Measurements from ENCODE around the gene RFC2.
"Not testable (repeated sequence)": the region's sequence is repeated elsewhere in the genome, so short reads cannot be mapped to it uniquely, and the experiment has no call there.

RFC2 gene

DNA sequence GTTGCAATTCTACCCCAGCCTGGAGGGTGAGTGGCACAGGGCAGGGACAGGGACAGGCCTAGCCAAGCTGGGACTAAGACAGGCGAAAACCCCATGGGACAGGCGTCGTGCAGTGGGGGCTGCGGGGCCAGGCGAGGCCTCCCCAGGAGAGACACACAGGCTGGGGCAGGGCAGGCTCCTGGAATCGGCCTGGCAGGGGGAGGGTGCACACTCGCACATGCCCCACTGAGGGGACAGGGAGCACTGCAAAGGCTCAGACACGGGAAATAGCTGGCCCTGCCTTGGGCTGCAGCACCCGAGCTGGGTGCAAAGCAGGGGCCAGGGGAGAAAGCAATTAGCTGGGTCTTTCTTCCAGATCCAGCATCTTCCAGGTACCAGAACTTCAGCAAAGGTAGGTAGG lies 34.0 kb downstream of the RFC2 start:
- no peak overlapping the region for H3K4me3 ChIP-seq (ENCODE audit: low read depth in 1 of 5, low read length in 5 of 5)
- H3K27me3 ChIP-seq (ENCODE audit: control insufficient read depth in 5 of 5, insufficient read depth in 4 of 5, low read length in 5 of 5) = peaks cover 0 to 7% (median 4%) of the 10 kb centered on the region in 5 donors
- H3K27ac ChIP-seq (ENCODE audit: low read depth, low read length) = no peak overlapping the region
- H3K4me1 ChIP-seq (ENCODE audit: control insufficient read depth in 5 of 5, insufficient read depth in 5 of 5, low read length in 5 of 5) = peaks cover 0 to 19% (median 7%) of the 10 kb centered on the region in 5 donors
- H3K9me3 ChIP-seq (ENCODE audit: control insufficient read depth in 5 of 5, low read length in 5 of 5) = peaks cover 0 to 4% (median 0%) of the 10 kb centered on the region in 5 donors
- no peak overlapping the region for H3K9ac ChIP-seq (ENCODE audit: low read length in 5 of 5)
- peaks cover 0 to 12% (median under 1%) of the 10 kb centered on the region in 5 donors for H3K36me3 ChIP-seq (ENCODE audit: control insufficient read depth in 5 of 5, insufficient read depth in 5 of 5, low read length in 5 of 5)

DNA sequence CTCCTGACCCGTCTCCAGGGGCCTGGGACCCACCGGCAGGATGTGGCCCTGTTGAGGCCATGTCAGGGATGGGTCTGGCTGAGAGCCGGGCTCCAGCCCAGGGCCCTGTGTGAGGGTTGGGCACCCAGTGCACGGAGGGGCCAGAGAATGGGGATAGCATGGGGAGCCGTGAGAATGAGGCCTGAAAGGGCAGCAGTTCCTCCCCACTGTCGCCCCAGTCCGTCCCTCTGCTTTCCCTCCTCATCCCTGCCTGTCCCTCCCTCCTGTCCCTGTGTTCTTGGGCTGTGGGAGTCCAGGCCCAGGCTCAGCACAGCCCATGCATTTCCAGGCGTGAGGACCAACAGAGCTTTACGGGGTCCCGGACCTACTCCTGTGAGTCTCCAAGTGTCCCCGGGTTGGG lies 34.8 kb downstream of the RFC2 start:
- Histone ChIP-seq H3K4me3 (ENCODE audit: low read depth in 1 of 5, low read length in 5 of 5) (no peak overlapping the region), H3K9ac (ENCODE audit: low read length in 5 of 5) (no peak overlapping the region), H3K27me3 (ENCODE audit: control insufficient read depth in 5 of 5, insufficient read depth in 4 of 5, low read length in 5 of 5) (peaks cover 0 to 7% (median 4%) of the 10 kb centered on the region in 5 donors), H3K27ac (ENCODE audit: low read depth, low read length) (no peak overlapping the region), H3K36me3 (ENCODE audit: control insufficient read depth in 5 of 5, insufficient read depth in 5 of 5, low read length in 5 of 5) (peaks cover 0 to 9% (median 0%) of the 10 kb centered on the region in 5 donors), H3K9me3 (ENCODE audit: control insufficient read depth in 5 of 5, low read length in 5 of 5) (peaks cover 0 to 4% (median 0%) of the 10 kb centered on the region in 5 donors), H3K4me1 (ENCODE audit: control insufficient read depth in 5 of 5, insufficient read depth in 5 of 5, low read length in 5 of 5) (peaks cover 0 to 19% (median 7%) of the 10 kb centered on the region in 5 donors)

DNA sequence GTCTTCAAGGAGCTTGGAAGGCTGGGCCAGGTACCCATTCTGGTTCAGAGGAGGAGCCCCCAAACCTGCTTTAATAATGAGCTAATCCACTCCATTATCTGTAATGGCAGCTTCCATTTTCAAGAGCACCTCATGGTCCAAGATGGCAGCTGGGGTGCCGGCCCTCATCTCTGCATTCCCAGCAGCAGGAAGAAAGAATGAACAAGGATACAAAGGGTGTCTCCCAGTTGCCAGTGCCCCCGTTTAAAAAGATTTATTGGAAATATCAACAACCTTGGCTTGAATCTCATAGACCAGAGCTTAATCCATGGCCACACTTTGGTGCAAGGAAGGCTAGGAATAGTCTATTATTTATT lies 35.9 kb downstream of the RFC2 start:
- no peak overlapping the region for H3K4me3 ChIP-seq (ENCODE audit: low read depth in 1 of 5, low read length in 5 of 5)
- no peaks in the 10 kb centered on the region for H3K36me3 ChIP-seq (ENCODE audit: control insufficient read depth in 5 of 5, insufficient read depth in 5 of 5, low read length in 5 of 5)
- peaks cover 0 to 7% (median 4%) of the 10 kb centered on the region in 5 donors for H3K27me3 ChIP-seq (ENCODE audit: control insufficient read depth in 5 of 5, insufficient read depth in 4 of 5, low read length in 5 of 5)
- H3K27ac ChIP-seq (ENCODE audit: low read depth, low read length) = no peak overlapping the region
- peaks cover 0 to 19% (median 7%) of the 10 kb centered on the region in 5 donors for H3K4me1 ChIP-seq (ENCODE audit: control insufficient read depth in 5 of 5, insufficient read depth in 5 of 5, low read length in 5 of 5)
- no peak overlapping the region for H3K9ac ChIP-seq (ENCODE audit: low read length in 5 of 5)
- peaks cover 0 to 4% (median 0%) of the 10 kb centered on the region in 5 donors for H3K9me3 ChIP-seq (ENCODE audit: control insufficient read depth in 5 of 5, low read length in 5 of 5)

DNA sequence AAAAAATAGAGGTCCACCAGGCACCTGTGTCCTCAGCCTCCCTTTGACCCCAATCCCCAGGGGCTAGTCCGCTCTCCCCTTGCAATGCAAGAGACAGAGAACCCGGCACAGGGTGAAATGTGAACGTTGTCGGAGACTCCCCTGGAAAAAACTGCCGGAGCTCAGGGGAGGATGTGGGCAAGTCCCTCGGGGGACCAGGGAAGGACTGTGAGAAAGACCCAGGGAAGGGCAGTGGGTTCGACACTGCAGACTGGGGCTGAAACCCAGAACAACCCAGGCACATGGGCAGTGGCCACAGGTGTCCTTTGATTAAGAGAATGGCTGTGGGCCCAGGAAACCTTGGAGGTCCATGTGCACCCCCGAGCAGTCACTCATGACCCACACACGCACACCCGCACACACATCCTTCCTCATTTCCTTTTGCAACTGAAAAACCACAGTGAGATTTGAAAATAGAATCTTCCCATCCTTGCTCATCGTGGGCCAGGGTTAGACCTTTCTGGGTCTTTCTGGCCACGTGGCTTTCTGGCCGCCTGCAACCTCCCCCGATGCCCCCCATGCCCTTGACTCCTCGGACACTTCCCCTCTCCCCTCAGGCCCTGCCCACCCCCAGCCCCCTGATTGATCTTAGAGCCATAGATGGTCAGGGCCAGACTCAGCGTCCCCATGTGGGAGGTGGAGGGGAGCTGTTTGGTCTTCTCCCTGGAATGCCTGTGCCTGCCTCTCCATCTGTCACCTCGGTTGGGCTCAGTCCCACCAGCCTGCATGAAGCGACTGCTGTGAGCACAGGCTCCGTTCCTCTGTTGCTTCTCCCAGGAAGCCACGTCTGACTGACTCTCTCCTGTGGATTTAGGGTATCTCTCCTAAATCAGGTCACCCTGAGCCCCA lies 36.5 kb downstream of the RFC2 start:
- H3K9me3 ChIP-seq (ENCODE audit: control insufficient read depth in 5 of 5, low read length in 5 of 5) = peaks cover 0 to 4% (median 0%) of the 10 kb centered on the region in 5 donors
- peak overlapping the region in 1 of 5 donors; percentile 22 for H3K4me3 ChIP-seq (ENCODE audit: low read depth in 1 of 5, low read length in 5 of 5)
- no peak overlapping the region for H3K9ac ChIP-seq (ENCODE audit: low read length in 5 of 5)
- peaks cover 0 to 19% (median 7%) of the 10 kb centered on the region in 5 donors for H3K4me1 ChIP-seq (ENCODE audit: control insufficient read depth in 5 of 5, insufficient read depth in 5 of 5, low read length in 5 of 5)
- no peak overlapping the region for H3K27ac ChIP-seq (ENCODE audit: low read depth, low read length)
- peaks cover 0 to 7% (median 4%) of the 10 kb centered on the region in 5 donors for H3K27me3 ChIP-seq (ENCODE audit: control insufficient read depth in 5 of 5, insufficient read depth in 4 of 5, low read length in 5 of 5)
- H3K36me3 ChIP-seq (ENCODE audit: control insufficient read depth in 5 of 5, insufficient read depth in 5 of 5, low read length in 5 of 5) = no peaks in the 10 kb centered on the region

DNA sequence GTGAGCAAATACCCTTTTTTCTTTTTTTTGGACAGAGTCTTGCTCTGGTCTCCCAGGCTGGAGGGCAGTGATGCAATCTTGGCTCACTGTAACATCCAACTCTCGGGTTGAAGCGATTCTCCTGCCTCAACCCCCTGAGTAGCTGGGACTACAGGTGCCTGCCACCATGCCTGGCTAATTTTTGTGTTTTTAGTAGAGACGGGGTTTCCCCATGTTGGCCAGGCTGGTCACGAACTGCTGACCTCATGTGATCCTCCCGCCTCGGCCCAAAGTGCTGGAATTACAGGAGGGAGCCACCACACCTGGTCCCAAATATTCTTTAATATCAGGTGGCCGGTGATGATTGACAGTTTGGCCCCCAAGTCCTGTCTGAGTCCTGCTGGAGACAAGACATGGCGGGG lies 37.8 kb downstream of the RFC2 start:
- no peak overlapping the region for H3K4me3 ChIP-seq (ENCODE audit: low read depth in 1 of 5, low read length in 5 of 5)
- H3K9me3 ChIP-seq (ENCODE audit: control insufficient read depth in 5 of 5, low read length in 5 of 5) = peaks cover 0 to 4% (median 0%) of the 10 kb centered on the region in 5 donors
- no peak overlapping the region for H3K27ac ChIP-seq (ENCODE audit: low read depth, low read length)
- H3K9ac ChIP-seq (ENCODE audit: low read length in 5 of 5) = no peak overlapping the region
- H3K36me3 ChIP-seq (ENCODE audit: control insufficient read depth in 5 of 5, insufficient read depth in 5 of 5, low read length in 5 of 5) = no peaks in the 10 kb centered on the region
- peaks cover 0 to 19% (median 7%) of the 10 kb centered on the region in 5 donors for H3K4me1 ChIP-seq (ENCODE audit: control insufficient read depth in 5 of 5, insufficient read depth in 5 of 5, low read length in 5 of 5)
- H3K27me3 ChIP-seq (ENCODE audit: control insufficient read depth in 5 of 5, insufficient read depth in 4 of 5, low read length in 5 of 5) = peaks cover 0 to 7% (median 4%) of the 10 kb centered on the region in 5 donors

DNA sequence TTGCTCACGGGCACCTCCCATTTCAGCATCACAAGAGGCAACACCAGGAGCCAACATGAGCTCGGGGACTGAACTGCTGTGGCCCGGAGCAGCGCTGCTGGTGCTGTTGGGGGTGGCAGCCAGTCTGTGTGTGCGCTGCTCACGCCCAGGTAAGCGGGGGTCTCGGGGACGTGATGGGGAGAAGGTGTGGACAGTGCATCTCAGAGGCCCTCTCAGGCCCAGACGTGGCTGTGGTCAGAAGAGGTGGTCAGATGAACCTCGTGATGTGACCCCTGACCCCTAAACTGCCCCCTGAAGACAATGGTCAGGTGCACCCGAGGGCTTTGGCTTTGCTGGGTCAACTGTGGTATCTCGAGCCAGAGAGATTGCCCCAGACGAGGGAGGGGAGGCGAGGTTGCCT lies 38.3 kb downstream of the RFC2 start:
- peaks cover 0 to 4% (median 0%) of the 10 kb centered on the region in 5 donors for H3K9me3 ChIP-seq (ENCODE audit: control insufficient read depth in 5 of 5, low read length in 5 of 5)
- no peak overlapping the region for H3K9ac ChIP-seq (ENCODE audit: low read length in 5 of 5)
- no peak overlapping the region for H3K27ac ChIP-seq (ENCODE audit: low read depth, low read length)
- peaks cover 0 to 19% (median 7%) of the 10 kb centered on the region in 5 donors for H3K4me1 ChIP-seq (ENCODE audit: control insufficient read depth in 5 of 5, insufficient read depth in 5 of 5, low read length in 5 of 5)
- no peaks in the 10 kb centered on the region for H3K36me3 ChIP-seq (ENCODE audit: control insufficient read depth in 5 of 5, insufficient read depth in 5 of 5, low read length in 5 of 5)
- H3K4me3 ChIP-seq (ENCODE audit: low read depth in 1 of 5, low read length in 5 of 5) = no peak overlapping the region
- H3K27me3 ChIP-seq (ENCODE audit: control insufficient read depth in 5 of 5, insufficient read depth in 4 of 5, low read length in 5 of 5) = peaks cover 0 to 7% (median 4%) of the 10 kb centered on the region in 5 donors

DNA sequence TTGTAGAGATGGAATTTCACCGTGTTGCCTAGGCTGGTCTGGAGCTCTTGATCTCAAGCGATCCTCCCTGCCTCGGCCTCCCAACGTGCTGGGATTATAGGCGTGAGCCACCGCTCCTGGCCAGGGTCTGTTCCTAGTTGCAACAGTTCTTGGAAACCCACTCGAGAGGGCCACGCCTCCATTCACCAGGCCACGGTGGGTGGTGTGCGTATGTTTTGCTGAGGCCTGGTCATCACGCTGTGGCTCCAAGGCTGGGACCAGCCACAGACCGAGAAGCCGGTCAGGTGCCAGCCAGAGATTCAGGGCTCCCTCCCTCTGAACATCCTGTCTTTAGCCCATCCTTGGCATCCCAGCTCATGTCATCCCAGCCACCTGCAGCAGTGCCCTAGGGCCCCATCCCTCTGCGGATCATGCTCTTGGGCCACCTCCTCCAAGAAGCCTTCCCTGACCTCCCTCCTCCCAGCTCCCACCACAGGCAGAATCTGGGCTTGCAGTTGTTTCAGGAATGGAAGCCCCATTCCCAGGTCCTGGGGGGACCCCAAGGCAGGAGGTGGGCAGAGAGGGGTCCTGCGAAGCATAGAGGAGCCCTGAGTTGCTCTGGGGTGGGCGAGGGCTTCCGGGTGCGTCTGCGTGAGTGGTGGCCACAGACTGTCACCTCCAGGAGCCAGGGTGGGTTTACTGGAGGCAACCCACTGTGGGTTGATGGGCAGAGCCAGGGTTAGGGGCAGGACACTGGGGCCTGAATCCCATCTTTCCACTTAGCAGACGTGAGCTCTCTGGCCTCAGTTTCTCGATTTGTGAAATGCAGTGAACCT lies 39.2 kb downstream of the RFC2 start:
- H3K9ac ChIP-seq (ENCODE audit: low read length in 5 of 5) = no peak overlapping the region
- H3K4me1 ChIP-seq (ENCODE audit: control insufficient read depth in 5 of 5, insufficient read depth in 5 of 5, low read length in 5 of 5) = peaks cover 0 to 24% (median 7%) of the 10 kb centered on the region in 5 donors
- H3K27ac ChIP-seq (ENCODE audit: low read depth, low read length) = no peak overlapping the region
- H3K9me3 ChIP-seq (ENCODE audit: control insufficient read depth in 5 of 5, low read length in 5 of 5) = peaks cover 0 to 4% (median 0%) of the 10 kb centered on the region in 5 donors
- H3K4me3 ChIP-seq (ENCODE audit: low read depth in 1 of 5, low read length in 5 of 5) = no peak overlapping the region
- H3K36me3 ChIP-seq (ENCODE audit: control insufficient read depth in 5 of 5, insufficient read depth in 5 of 5, low read length in 5 of 5) = no peaks in the 10 kb centered on the region
- peaks cover 0 to 7% (median 4%) of the 10 kb centered on the region in 5 donors for H3K27me3 ChIP-seq (ENCODE audit: control insufficient read depth in 5 of 5, insufficient read depth in 4 of 5, low read length in 5 of 5)

DNA sequence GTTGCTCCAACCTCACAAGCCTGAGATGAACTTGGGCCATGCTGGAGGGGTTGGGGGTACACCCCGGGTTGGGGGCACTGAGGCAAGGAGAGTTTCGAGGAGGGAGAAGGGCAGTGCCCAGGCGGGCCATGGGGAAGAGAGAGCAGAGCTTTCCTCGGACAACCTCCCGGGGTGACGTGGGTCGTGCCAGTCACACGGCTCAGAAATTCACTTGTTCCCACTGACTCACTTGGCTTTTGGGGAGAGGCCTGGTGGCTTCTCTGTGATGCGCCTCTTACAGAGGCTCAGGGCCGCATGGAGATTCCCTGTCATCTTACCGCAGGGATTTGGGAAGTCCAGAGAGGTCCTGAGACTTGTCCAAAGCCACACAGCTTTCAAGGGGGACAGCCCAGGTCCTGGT lies 41.5 kb downstream of the RFC2 start:
- Histone ChIP-seq H3K4me3 (ENCODE audit: low read depth in 1 of 5, low read length in 5 of 5) (no peak overlapping the region), H3K27ac (ENCODE audit: low read depth, low read length) (no peak overlapping the region), H3K9me3 (ENCODE audit: control insufficient read depth in 5 of 5, low read length in 5 of 5) (no peaks in the 10 kb centered on the region), H3K27me3 (ENCODE audit: control insufficient read depth in 5 of 5, insufficient read depth in 4 of 5, low read length in 5 of 5) (peaks cover 0 to 6% (median 2%) of the 10 kb centered on the region in 5 donors), H3K4me1 (ENCODE audit: control insufficient read depth in 5 of 5, insufficient read depth in 5 of 5, low read length in 5 of 5) (peaks cover 0 to 21% (median 5%) of the 10 kb centered on the region in 5 donors), H3K36me3 (ENCODE audit: control insufficient read depth in 5 of 5, insufficient read depth in 5 of 5, low read length in 5 of 5) (no peaks in the 10 kb centered on the region), H3K9ac (ENCODE audit: low read length in 5 of 5) (no peak overlapping the region)

DNA sequence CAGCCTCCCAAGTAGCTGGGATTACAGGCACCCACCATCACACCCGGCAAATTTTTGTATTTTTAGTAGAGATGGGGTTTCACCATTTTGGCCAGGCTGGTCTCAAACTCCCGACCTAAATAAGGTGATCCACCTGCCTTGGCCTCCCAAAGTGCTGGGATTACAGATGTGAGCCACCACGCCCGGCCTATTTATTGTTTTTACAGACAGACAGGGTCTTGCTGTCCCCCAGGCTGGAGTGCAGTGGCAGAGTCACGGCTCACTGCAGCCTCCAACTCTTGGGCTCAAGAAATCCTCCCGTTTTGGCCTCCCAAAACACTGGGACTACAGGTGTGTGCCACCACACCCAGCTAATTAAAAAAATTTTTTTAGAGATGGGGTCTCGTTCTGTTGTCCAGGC lies 46.0 kb downstream of the RFC2 start:
- not testable (repeated sequence) for H3K9ac ChIP-seq (ENCODE audit: low read length in 5 of 5); H3K27me3 ChIP-seq (ENCODE audit: control insufficient read depth in 5 of 5, insufficient read depth in 4 of 5, low read length in 5 of 5); H3K27ac ChIP-seq (ENCODE audit: low read depth, low read length); H3K4me3 ChIP-seq (ENCODE audit: low read depth in 1 of 5, low read length in 5 of 5); H3K36me3 ChIP-seq (ENCODE audit: control insufficient read depth in 5 of 5, insufficient read depth in 5 of 5, low read length in 5 of 5); H3K9me3 ChIP-seq (ENCODE audit: control insufficient read depth in 5 of 5, low read length in 5 of 5)
- H3K4me1 ChIP-seq (ENCODE audit: control insufficient read depth in 5 of 5, insufficient read depth in 5 of 5, low read length in 5 of 5) = peaks cover 1 to 19% (median 7%) of the 10 kb centered on the region in 5 donors

Measured in subcutaneous abdominal adipose tissue (tissue), 5 donors.